GM10266 (cell line): Measurements from ENCODE around the gene TEX101.

Experiments used
- DNase-seq: peaks from one replicate; pipeline ENCODE4 v3.0.0; 2012; ENCODE audit errors: extremely low spot score
- TF ChIP-seq, protein P1 (sequence below): IDR thresholded peaks from 2 replicates; pipeline ENCODE4 v1.5.1; 2012; ENCODE audit warnings: mild to moderate bottlenecking, low read depth; ENCODE audit not compliant: control insufficient read depth, insufficient read depth; ENCODE audit errors: missing control alignments

The TEX101 gene

DNA sequence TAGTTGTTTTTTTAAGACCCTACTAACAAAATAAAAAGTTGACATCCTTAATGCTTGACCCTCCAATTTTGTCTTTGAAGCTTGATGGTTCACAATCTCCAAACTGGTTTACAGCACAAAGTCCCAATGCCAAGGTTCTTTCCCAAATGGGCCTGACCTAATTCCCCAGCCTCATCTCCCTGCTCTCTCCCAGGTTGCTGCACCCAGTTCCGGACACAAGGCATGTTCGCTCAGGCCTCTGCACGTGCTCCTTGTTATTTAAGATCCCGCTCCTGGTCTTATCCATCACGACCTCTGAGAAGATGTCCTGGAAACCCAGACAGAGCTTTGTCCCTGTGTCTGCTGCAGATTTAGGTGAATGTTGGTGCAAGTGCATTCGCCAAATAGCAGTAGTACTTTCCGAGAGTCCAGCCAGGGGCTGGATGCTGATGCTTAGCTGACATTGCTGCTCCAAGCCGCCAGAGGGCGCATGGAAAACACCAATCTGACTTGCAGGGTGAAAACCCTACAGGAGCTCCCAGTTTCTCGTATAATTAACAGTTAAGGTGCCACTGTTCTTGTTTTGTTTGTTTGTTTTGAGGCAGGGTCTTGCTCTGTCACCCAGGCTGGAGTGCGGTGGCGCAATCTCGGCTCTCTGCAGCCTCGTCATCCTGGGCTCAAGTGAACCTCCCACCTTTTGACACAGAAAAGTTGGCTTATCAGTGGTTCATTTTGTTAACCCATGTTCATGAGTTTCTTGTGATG, 32.2 kb downstream of the TEX101 start:
- DNase-seq: peak; percentile 78
- TF ChIP-seq, protein P1, sequence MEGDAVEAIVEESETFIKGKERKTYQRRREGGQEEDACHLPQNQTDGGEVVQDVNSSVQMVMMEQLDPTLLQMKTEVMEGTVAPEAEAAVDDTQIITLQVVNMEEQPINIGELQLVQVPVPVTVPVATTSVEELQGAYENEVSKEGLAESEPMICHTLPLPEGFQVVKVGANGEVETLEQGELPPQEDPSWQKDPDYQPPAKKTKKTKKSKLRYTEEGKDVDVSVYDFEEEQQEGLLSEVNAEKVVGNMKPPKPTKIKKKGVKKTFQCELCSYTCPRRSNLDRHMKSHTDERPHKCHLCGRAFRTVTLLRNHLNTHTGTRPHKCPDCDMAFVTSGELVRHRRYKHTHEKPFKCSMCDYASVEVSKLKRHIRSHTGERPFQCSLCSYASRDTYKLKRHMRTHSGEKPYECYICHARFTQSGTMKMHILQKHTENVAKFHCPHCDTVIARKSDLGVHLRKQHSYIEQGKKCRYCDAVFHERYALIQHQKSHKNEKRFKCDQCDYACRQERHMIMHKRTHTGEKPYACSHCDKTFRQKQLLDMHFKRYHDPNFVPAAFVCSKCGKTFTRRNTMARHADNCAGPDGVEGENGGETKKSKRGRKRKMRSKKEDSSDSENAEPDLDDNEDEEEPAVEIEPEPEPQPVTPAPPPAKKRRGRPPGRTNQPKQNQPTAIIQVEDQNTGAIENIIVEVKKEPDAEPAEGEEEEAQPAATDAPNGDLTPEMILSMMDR: peak; percentile 95

DNA sequence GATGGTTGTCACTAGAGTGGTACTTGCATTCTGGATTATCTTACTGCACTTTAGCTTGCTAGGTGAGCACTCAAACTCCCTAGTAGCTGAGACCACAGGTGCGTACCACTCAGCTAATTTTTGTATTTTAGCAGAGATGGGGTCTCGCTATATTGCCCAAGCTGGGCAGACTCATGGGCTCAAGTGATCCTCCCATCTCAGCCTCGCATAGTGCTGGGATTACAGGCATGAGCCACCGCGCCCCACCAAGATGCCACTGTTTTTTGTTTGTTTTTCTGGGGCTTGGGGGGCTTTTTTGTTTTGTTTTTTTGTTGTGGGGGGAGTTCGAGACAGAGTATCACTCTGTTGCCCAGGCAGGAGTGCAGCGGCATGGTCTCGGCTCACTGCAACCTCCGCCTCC, 33.0 kb downstream of the TEX101 start:
- DNase-seq: no peak
- TF ChIP-seq, protein P1: no peak

DNA sequence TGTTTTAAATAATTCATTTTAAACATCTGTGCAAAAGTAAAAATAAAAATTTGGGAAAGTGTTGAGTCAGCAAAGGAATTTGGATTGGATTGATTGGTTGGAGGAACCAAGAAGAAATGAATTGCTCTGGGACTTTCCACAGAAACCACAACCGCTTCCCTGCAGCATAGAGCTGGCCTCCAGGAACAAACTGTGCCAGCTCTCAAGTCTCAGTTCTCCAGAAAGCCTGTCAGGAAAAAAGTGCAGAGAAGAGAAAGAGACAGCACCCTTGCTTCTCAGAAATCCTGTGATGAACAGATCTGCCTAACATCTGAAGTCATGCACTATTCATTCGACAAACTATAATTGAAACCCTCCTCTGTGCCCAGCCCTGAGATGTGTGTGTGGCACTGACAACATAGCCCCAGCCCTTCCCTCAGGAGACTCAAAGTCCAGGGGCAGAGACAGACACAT, 35.9 kb downstream of the TEX101 start:
- TF ChIP-seq, protein P1: no peak
- DNase-seq: no peak

DNA sequence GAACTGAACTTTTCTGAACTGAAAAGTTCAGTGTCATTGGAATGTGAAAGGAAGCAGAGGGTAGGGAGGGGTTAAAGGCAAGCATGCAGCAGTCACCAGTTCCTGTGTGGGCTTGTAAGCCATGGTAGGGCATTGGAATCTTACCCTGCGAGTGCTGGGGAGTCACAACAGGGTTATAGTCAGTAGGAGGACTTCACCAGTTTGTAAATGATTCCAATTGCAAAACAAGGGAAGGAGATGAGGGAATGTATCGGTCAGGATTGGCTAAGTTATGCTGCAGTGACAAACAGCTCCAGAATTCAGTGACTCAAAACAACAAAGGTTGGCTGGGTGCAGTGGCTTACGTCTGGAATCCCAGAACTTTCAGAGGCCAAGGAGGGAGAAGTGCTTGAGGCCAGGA, 37.9 kb downstream of the TEX101 start:
- TF ChIP-seq, protein P1: no peak
- no peak for DNase-seq

DNA sequence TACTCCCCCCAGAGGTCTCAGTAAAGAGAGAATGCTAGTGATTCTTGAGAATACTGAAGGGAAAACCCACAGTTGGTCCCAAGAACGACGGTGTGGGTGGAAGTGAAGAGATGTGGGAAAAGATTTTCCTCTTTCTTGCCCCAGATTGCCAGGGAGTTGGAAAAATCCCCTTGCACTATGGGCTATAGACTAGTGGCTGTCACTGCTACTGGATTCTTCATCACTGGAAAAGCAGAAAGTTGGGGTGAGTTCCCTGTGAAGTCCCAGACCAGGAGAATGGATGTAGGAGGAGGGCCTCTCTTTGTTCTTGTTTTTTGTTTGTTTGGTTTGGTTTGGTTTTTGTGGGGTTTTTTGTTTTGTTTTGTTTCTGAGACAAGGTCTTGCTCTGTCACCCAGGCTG, 39.3 kb downstream of the TEX101 start:
- TF ChIP-seq, protein P1: no peak
- DNase-seq: no peak

DNA sequence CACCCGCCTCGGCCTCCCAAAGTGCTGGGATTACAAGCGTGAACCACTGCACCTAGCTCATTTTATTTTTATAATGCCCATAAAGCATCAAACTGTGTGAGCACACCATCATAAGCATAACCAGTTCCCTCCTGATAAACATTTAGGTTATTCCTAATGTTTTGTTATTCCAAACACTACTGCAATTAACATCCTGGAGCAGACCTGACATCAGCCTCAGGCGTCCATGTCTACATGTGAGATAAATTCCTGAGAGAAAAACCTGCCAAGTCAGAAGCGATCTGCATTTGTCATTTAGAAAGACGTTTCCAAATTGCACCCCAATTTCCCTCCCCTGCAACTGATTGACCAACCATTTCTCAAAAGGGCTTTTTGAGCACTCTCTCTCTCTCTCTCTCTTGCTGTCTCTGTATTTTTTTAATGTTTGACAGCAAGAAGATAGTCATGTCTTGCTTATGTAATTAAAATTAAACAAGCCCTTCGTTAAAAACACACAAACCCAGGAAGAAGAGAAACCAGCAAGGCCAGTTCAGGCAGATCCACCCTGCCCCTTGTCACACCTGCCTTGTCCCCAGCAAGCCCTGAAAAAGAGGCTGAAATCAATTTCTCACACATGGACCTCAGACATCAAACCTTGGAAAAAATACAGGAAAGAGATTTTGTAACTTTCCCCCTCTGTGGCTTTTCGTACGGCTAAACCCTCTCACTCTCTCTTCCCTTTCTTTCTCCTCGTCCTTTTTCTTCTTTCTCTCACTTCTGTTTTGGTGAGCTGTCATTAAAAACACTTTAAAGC, 40.8 kb downstream of the TEX101 start:
- TF ChIP-seq, protein P1: no peak
- no peak for DNase-seq

DNA sequence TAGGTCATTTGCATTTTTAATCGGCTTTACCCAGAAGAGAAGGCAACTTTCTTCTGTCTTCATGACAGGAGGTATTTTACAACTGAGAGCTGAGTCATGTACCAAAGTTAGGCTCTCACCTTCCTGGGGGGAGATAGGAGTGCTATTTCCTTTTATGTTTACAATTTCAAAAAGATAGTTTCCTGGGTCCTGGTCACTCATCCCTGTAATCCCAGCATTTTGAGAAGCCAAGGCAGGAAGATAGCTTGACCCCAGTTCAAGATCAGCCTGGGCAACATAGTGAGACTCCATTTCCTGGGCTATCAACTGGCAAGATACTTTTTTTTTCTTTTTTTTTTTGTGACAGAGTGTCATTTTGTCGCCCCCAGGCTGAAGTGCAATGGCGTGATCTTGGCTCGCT, 43.1 kb downstream of the TEX101 start:
- DNase-seq: no peak
- TF ChIP-seq, protein P1: no peak
